Neutrophil (primary cell): ENCODE measurements around the gene GTF2A2.

Experiments
- H3K27ac ChIP-seq: fragments of 200-600 bp; sonication (generic); 2 replicates; pipeline ENCODE4 v1.5.1; 2016; ENCODE audit warnings: mild to moderate bottlenecking, moderate library complexity
- H3K27me3 ChIP-seq: fragments of 200-600 bp; sonication (generic); 2 replicates; pipeline ENCODE4 v1.6.0; 2016; ENCODE audit warnings: mild to moderate bottlenecking
- H3K36me3 ChIP-seq: fragments of 200-600 bp; sonication (generic); 2 replicates; pipeline ENCODE4 v1.5.1; 2017
- H3K4me1 ChIP-seq, 2 experiments: fragments of 200-600 bp in 1 of 2; sonication (generic) in 1 of 2; 1 replicate in 1 of 2; 2 replicates in 1 of 2; pipeline versions ENCODE4 v1.5.1 to v1.6.1; 2013 to 2016; ENCODE audit warnings: low read depth in 1 of 2, low read length in 1 of 2, mild to moderate bottlenecking in 1 of 2, moderate library complexity in 1 of 2; ENCODE audit not compliant: control insufficient read depth in 1 of 2, insufficient read depth in 1 of 2
- H3K4me3 ChIP-seq, 2 experiments: fragments of 200-600 bp in 1 of 2; sonication (generic) in 1 of 2; 1 replicate in 1 of 2; 2 replicates in 1 of 2; pipeline ENCODE4 v1.5.1; 2013 to 2016; ENCODE audit warnings: low read depth in 1 of 2, low read length in 1 of 2, mild to moderate bottlenecking in 1 of 2, moderate library complexity in 1 of 2
- H3K9me3 ChIP-seq: fragments of 200-600 bp; sonication (generic); 2 replicates; pipeline ENCODE4 v1.5.1; 2016
- TF ChIP-seq, protein P1 (sequence below): fragments of 200-600 bp; sonication (generic); IDR thresholded peaks from 2 replicates; pipeline ENCODE4 v1.5.1; 2016; ENCODE audit warnings: antibody characterized with exemption

GTF2A2 gene

DNA sequence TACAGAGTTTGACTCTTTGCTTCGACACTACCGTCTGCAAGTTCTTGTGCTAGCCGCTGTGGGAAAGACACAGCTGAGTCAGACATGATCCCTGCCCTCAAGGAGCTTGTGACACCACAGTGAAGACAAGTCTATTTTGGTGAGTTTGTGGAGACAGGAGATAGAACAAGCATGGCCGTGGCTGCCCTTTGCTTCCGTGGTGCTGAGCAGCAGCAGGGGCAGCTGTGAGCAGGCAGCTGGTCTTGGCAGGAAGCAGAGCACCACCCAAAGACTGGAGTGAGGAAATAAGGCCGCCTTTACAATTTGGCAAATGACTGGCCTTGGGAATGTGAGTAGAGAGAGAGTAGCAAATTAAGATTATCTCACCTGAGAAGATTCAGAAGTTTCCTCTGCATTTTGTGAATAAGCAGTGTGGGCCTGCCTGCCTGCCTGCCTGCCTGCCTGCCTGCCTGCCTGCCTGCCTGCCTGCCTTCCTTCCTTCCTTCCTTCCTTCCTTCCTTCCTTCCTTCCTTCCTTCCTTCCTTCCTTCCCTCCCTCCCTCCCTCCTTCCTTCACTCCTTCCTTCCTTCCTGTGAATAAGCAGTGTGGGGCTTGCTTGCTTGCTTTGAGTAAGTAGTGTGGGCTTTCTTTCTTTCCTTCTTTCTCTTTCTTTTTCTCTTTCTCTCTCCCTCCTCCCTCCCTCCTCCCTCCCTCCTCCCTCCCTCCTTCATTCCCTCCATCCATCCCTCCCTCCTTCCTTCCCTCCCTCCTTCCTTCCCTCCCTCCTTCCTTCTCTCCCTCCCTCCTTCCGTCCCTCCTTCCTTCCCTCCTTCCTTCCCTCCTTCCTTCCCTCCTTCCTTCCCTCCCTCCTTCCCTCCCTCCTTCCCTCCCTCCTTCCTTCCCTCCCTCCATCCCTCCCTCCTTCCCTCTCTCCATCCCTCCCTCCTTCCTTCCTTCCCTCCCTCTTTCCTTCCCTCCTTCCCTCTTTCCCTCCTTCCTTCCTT lies 47.3 kb downstream of the GTF2A2 start:
- peaks cover 47% of the 10 kb centered on the region for H3K27me3 ChIP-seq
- no peak overlapping the region for H3K27ac ChIP-seq
- TF ChIP-seq, protein P1, sequence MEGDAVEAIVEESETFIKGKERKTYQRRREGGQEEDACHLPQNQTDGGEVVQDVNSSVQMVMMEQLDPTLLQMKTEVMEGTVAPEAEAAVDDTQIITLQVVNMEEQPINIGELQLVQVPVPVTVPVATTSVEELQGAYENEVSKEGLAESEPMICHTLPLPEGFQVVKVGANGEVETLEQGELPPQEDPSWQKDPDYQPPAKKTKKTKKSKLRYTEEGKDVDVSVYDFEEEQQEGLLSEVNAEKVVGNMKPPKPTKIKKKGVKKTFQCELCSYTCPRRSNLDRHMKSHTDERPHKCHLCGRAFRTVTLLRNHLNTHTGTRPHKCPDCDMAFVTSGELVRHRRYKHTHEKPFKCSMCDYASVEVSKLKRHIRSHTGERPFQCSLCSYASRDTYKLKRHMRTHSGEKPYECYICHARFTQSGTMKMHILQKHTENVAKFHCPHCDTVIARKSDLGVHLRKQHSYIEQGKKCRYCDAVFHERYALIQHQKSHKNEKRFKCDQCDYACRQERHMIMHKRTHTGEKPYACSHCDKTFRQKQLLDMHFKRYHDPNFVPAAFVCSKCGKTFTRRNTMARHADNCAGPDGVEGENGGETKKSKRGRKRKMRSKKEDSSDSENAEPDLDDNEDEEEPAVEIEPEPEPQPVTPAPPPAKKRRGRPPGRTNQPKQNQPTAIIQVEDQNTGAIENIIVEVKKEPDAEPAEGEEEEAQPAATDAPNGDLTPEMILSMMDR = no peak

DNA sequence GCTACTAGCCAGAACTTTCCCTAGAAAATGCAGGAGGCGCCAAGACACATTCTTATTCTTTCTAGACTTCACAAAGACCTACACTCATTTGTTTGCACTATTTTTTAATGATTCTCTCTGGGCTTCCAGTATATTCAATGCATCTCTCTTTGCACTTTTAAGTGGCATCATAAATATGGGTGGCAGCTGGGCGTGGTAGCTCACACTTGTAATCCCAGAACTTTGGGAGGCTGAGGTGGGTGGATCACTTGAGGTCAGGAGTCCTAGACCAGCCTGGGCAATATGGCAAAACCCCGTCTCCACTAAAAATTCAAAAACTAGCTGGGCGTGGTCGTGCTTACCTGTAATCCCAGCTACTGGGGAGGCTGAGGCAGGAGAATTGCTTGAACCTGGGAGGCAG lies 51.3 kb downstream of the GTF2A2 start:
- Histone ChIP-seq H3K4me1 (no peaks in the 10 kb centered on the region), H3K27ac (no peak overlapping the region), H3K9me3 (no peaks in the 10 kb centered on the region), H3K27me3 (peaks cover 28% of the 10 kb centered on the region), H3K36me3 (no peaks in the 10 kb centered on the region), H3K4me3 (no peak overlapping the region)
- TF ChIP-seq, protein P1 = no peak

More for the DNA sequence above, 47.3 kb downstream of the GTF2A2 start:
- H3K36me3 ChIP-seq = no peaks in the 10 kb centered on the region
- no peaks in the 10 kb centered on the region for H3K9me3 ChIP-seq
- no peaks in the 10 kb centered on the region for H3K4me1 ChIP-seq
- H3K4me3 ChIP-seq = no peak overlapping the region

DNA sequence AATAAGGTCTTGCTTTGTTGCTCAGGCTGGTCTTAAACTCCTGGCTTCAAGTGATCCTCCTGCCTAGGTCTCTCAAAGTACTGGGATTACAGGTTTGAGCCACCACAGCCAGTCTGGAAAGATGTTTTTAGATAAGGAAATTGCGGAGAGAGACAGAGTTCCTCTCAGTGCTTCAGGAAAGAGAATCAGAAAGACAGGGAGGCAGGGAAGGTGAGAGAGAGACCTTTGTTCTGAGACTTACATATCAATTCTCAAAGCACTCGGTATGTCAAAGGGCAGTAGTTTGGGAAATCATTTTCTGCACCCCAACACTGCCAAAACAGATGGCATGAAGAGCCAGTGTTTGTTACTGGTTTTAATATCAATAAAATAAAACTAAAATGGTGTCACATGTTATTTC lies 58.9 kb downstream of the GTF2A2 start:
- no peak overlapping the region for H3K27ac ChIP-seq
- H3K9me3 ChIP-seq = no peaks in the 10 kb centered on the region
- no peak overlapping the region for H3K4me3 ChIP-seq
- H3K27me3 ChIP-seq = peaks cover 34% of the 10 kb centered on the region
- H3K36me3 ChIP-seq = no peaks in the 10 kb centered on the region
- TF ChIP-seq, protein P1 = no peak
- no peaks in the 10 kb centered on the region for H3K4me1 ChIP-seq

DNA sequence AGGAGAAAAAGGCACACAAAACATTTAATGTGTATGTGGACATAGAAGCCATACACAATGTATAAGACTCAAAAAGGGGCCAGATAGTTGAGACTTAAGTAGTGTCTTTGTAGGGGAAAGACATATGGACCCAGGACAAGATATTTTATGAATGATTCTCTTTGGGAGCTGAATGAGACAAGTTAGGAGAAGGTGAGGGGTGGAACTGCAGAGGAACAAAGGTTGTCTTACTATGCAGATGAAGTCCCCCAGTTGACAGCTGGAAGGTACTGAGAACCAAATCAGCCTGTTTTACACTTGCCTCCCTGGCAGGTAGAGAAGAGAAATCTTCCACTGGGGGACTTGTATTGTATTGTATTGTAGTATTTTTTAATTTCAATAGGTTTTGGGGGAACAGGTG lies 60.7 kb downstream of the GTF2A2 start:
- no peaks in the 10 kb centered on the region for H3K9me3 ChIP-seq
- peaks cover 44% of the 10 kb centered on the region for H3K27me3 ChIP-seq
- TF ChIP-seq, protein P1 = no peak
- no peak overlapping the region for H3K27ac ChIP-seq
- no peaks in the 10 kb centered on the region for H3K4me1 ChIP-seq
- no peak overlapping the region for H3K4me3 ChIP-seq
- no peaks in the 10 kb centered on the region for H3K36me3 ChIP-seq

DNA sequence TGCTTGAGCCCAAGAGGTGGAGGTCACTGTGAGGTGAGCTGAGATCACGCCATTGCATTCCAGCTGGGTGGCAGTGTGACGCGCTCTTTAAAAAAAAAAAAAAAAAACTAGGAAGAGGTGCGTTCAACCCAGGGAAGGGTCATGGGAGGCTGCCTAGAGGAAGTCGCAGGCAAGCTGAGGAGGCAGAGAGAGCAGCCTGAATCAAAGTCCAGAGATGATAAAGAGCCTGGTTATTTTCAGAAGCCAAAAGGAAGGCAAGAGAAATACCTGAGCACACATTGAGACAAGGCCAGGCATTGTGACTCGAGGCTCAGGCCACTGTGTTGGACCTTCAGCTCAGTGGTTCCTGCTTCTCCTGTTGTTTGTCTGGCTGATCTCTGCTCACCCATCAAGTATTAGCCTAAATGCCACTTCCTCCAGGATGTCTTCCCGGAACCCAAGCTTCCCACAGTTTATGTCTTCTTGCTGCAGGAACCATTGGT lies 61.8 kb downstream of the GTF2A2 start:
- Histone ChIP-seq H3K4me3 (no peak overlapping the region), H3K27me3 (peaks cover 51% of the 10 kb centered on the region), H3K27ac (no peak overlapping the region), H3K9me3 (no peaks in the 10 kb centered on the region), H3K36me3 (no peaks in the 10 kb centered on the region), H3K4me1 (no peaks in the 10 kb centered on the region)
- TF ChIP-seq, protein P1 = no peak
